Neural cell (in vitro differentiated cells): ENCODE data around the gene GNG2. TPM values are rescaled to one million over a fixed set of nuclear protein-coding genes. Genes with fewer than 3 reads are reported as not detected.

ENCODE experiments used
- H2AFZ ChIP-seq: fragments of 200-600, 300-800 bp; sonication (generic), shearing (Covaris generic); 2 replicates; pipeline ENCODE4 v1.6.0; 2014; ENCODE audit warnings: low read depth, mild to moderate bottlenecking, antibody characterized with exemption, low read length, moderate library complexity
- H3F3A ChIP-seq: fragments of 200-600 bp; shearing (Covaris generic); 2 replicates; pipeline ENCODE4 v1.6.1; 2016; ENCODE audit warnings: mild to moderate bottlenecking, moderate library complexity, mixed read lengths, antibody characterized with exemption, low read length; ENCODE audit not compliant: insufficient read depth, poor library complexity, severe bottlenecking
- H3K27ac ChIP-seq: fragments of 200-600, 300-800 bp; sonication (generic), shearing (Covaris generic); 2 replicates; pipeline ENCODE4 v1.5.1; 2014; ENCODE audit warnings: mild to moderate bottlenecking, low read length, moderate library complexity
- H3K27me3 ChIP-seq: fragments of 300-800, 200-600 bp; sonication (generic), shearing (Covaris generic); 2 replicates; pipeline ENCODE4 v1.6.0; 2014; ENCODE audit warnings: mild to moderate bottlenecking, low read depth, low read length, moderate library complexity; ENCODE audit not compliant: insufficient read depth
- H3K36me3 ChIP-seq: fragments of 300-800, 200-600 bp; sonication (generic), shearing (Covaris generic); 2 replicates; pipeline ENCODE4 v1.5.1; 2014; ENCODE audit warnings: mild to moderate bottlenecking, antibody characterized with exemption, low read length, moderate library complexity; ENCODE audit not compliant: insufficient read depth
- H3K4me2 ChIP-seq: fragments of 300-800, 200-600 bp; sonication (generic), shearing (Covaris generic); 2 replicates; pipeline ENCODE4 v1.6.0; 2014; ENCODE audit warnings: mild to moderate bottlenecking, low read length
- H3K4me3 ChIP-seq: fragments of 300-800, 200-600 bp; sonication (generic), shearing (Covaris generic); 2 replicates; pipeline ENCODE4 v1.5.1; 2014; ENCODE audit warnings: mild to moderate bottlenecking, low read length, moderate library complexity
- H3K79me2 ChIP-seq: fragments of 200-600 bp; shearing (Covaris generic); replicated peaks from 2 replicates; pipeline ENCODE4 v1.6.0; 2014; ENCODE audit warnings: mild to moderate bottlenecking, low read length, moderate library complexity; ENCODE audit not compliant: insufficient read depth
- H3K9ac ChIP-seq: fragments of 300-800, 200-600 bp; sonication (generic), shearing (Covaris generic); 2 replicates; pipeline ENCODE4 v1.6.1; 2016; ENCODE audit warnings: mild to moderate bottlenecking, low read length, mixed read lengths
- H3K9me2 ChIP-seq: fragments of 200-600 bp; shearing (Covaris generic); 2 replicates; pipeline ENCODE4 v1.6.1; 2016; ENCODE audit warnings: mild to moderate bottlenecking, low read length, mixed read lengths; ENCODE audit not compliant: insufficient read depth
- H3K9me3 ChIP-seq: fragments of 200-600, 300-800 bp; sonication (generic), shearing (Covaris generic); 2 replicates; pipeline ENCODE4 v1.6.1; 2016; ENCODE audit warnings: mild to moderate bottlenecking, mixed run types, low read length, moderate library complexity, mixed read lengths
- H4K20me1 ChIP-seq: fragments of 200-600 bp; shearing (Covaris generic); 2 replicates; pipeline ENCODE4 v1.6.1; 2016; ENCODE audit warnings: mild to moderate bottlenecking, mixed run types; ENCODE audit not compliant: insufficient read depth
- EP300 ChIP-seq: fragments of 450-650 bp; conservative IDR thresholded peaks from 2 replicates; pipeline ENCODE4 v1.6.1; 2014; ENCODE audit warnings: antibody characterized with exemption, mild to moderate bottlenecking, moderate library complexity; ENCODE audit not compliant: poor library complexity, severe bottlenecking
- EZH2 ChIP-seq: fragments of 200-600, 300-800 bp; shearing (Covaris generic), sonication (generic); IDR thresholded peaks from 2 replicates; pipeline ENCODE4 v1.6.1; 2014; ENCODE audit warnings: antibody characterized with exemption, low read length, borderline replicate concordance, mild to moderate bottlenecking; ENCODE audit not compliant: insufficient read depth, poor library complexity, severe bottlenecking
- MXI1 ChIP-seq: fragments of 450-650 bp; conservative IDR thresholded peaks from 2 replicates; pipeline ENCODE4 v1.6.1; 2014; ENCODE audit warnings: antibody characterized with exemption, mild to moderate bottlenecking; ENCODE audit not compliant: poor library complexity, severe bottlenecking
- POLR2AphosphoS5 ChIP-seq: IDR thresholded peaks from 2 replicates; pipeline ENCODE4 v1.6.1; 2012
- RAD21 ChIP-seq: fragments of 450-650 bp; conservative IDR thresholded peaks from 2 replicates; pipeline ENCODE4 v1.6.1; 2014; ENCODE audit warnings: antibody characterized with exemption, mild to moderate bottlenecking, moderate library complexity
- SMC3 ChIP-seq: fragments of 450-650 bp; conservative IDR thresholded peaks from 2 replicates; pipeline ENCODE4 v1.6.1; 2014; ENCODE audit warnings: antibody characterized with exemption, mild to moderate bottlenecking, moderate library complexity; ENCODE audit not compliant: poor library complexity
- TAF1 ChIP-seq: IDR thresholded peaks from 2 replicates; pipeline ENCODE4 v1.6.1; 2012; ENCODE audit warnings: low read depth
- polyA plus RNA-seq: library from polyadenylated mRNA; depleted of rRNA; stranded (reverse); fragments of >200 nt; gene quantifications from 2 replicates; pipeline ENCODE4 v1.2.3, GENCODE V29; 2014
- TF ChIP-seq, protein P1 (sequence below): IDR thresholded peaks from 2 replicates; pipeline ENCODE4 v1.6.1; 2012; ENCODE audit warnings: borderline replicate concordance
- TF ChIP-seq, protein P2 (sequence below): fragments of 450-650 bp; IDR thresholded peaks from 2 replicates; pipeline ENCODE4 v1.5.1; 2014; ENCODE audit warnings: antibody characterized with exemption, mild to moderate bottlenecking, moderate library complexity; ENCODE audit not compliant: poor library complexity, severe bottlenecking

GNG2 gene
- polyA plus RNA-seq, 1 donor from 2014 or later: 515 TPM

DNA sequence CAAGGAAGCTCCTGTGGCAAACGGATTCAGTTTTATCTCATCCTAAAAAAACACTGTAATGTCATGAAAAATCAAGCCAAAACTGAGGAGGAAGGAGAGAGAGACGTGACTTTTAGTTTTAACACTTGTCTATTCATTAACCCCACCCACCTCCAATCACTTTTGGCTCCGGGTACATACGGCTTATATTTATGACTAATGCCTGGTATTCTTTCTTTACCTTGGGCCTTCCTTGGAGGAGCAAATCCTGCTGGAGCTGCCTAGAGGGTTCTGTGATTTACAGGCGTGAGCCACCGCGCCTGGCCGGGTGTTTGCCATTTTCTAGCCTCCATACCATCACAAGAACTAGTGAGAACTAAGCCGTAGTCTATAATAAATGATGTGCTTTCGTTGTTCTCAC, 68.2 kb downstream of the GNG2 start:
- H3K9me2 ChIP-seq: no peaks in the 10 kb centered on the region
- no peaks in the 10 kb centered on the region for H3K36me3 ChIP-seq
- peaks cover 4% of the 10 kb centered on the region for H3F3A ChIP-seq
- H3K4me2 ChIP-seq: no peak overlapping the region
- H3K27me3 ChIP-seq: no peaks in the 10 kb centered on the region
- peaks cover 6% of the 10 kb centered on the region for H3K79me2 ChIP-seq
- no peak overlapping the region for H3K4me3 ChIP-seq
- H2AFZ ChIP-seq: no peak overlapping the region
- no peak overlapping the region for H3K9ac ChIP-seq
- no peak overlapping the region for H3K27ac ChIP-seq
- H4K20me1 ChIP-seq: no peaks in the 10 kb centered on the region
- TF ChIP-seq POLR2AphosphoS5 (no peak), SMC3 (no peak), RAD21 (no peak), EP300 (no peak), EZH2 (no peak), MXI1 (no peak), TAF1 (no peak)
- TF ChIP-seq, protein P1, sequence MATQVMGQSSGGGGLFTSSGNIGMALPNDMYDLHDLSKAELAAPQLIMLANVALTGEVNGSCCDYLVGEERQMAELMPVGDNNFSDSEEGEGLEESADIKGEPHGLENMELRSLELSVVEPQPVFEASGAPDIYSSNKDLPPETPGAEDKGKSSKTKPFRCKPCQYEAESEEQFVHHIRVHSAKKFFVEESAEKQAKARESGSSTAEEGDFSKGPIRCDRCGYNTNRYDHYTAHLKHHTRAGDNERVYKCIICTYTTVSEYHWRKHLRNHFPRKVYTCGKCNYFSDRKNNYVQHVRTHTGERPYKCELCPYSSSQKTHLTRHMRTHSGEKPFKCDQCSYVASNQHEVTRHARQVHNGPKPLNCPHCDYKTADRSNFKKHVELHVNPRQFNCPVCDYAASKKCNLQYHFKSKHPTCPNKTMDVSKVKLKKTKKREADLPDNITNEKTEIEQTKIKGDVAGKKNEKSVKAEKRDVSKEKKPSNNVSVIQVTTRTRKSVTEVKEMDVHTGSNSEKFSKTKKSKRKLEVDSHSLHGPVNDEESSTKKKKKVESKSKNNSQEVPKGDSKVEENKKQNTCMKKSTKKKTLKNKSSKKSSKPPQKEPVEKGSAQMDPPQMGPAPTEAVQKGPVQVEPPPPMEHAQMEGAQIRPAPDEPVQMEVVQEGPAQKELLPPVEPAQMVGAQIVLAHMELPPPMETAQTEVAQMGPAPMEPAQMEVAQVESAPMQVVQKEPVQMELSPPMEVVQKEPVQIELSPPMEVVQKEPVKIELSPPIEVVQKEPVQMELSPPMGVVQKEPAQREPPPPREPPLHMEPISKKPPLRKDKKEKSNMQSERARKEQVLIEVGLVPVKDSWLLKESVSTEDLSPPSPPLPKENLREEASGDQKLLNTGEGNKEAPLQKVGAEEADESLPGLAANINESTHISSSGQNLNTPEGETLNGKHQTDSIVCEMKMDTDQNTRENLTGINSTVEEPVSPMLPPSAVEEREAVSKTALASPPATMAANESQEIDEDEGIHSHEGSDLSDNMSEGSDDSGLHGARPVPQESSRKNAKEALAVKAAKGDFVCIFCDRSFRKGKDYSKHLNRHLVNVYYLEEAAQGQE: no peak
- TF ChIP-seq, protein P2, sequence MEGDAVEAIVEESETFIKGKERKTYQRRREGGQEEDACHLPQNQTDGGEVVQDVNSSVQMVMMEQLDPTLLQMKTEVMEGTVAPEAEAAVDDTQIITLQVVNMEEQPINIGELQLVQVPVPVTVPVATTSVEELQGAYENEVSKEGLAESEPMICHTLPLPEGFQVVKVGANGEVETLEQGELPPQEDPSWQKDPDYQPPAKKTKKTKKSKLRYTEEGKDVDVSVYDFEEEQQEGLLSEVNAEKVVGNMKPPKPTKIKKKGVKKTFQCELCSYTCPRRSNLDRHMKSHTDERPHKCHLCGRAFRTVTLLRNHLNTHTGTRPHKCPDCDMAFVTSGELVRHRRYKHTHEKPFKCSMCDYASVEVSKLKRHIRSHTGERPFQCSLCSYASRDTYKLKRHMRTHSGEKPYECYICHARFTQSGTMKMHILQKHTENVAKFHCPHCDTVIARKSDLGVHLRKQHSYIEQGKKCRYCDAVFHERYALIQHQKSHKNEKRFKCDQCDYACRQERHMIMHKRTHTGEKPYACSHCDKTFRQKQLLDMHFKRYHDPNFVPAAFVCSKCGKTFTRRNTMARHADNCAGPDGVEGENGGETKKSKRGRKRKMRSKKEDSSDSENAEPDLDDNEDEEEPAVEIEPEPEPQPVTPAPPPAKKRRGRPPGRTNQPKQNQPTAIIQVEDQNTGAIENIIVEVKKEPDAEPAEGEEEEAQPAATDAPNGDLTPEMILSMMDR: no peak
- no peaks in the 10 kb centered on the region for H3K9me3 ChIP-seq

DNA sequence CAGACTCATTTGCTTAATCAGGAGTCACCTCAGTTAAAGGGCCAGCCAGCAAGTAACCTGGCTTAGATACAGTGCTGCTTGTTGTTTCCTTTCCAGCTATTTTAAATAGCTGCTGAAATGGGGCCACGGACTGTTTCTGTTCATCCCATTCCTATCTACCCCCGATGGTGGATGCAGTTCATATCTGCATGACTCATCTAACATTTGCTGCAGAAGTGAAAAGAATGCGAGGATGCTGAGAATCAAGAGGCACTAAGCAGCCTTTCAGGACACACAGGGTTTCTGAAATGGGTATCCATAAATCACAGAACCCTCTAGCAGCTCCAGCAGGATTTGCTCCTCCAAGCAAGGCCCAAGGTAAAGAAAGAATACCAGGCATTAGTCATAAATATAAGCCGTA, 68.8 kb downstream of the GNG2 start:
- TF ChIP-seq, protein P2: no peak
- TF ChIP-seq EP300 (no peak), POLR2AphosphoS5 (no peak), SMC3 (no peak), TAF1 (no peak), RAD21 (no peak), EZH2 (no peak), MXI1 (no peak)
- TF ChIP-seq, protein P1: no peak
- no peaks in the 10 kb centered on the region for H3K9me2 ChIP-seq
- peaks cover 1% of the 10 kb centered on the region for H3F3A ChIP-seq
- no peak overlapping the region for H3K9ac ChIP-seq
- no peaks in the 10 kb centered on the region for H3K27me3 ChIP-seq
- no peak overlapping the region for H3K4me2 ChIP-seq
- no peaks in the 10 kb centered on the region for H3K9me3 ChIP-seq
- H3K79me2 ChIP-seq: peaks cover 3% of the 10 kb centered on the region
- H3K4me3 ChIP-seq: no peak overlapping the region
- no peaks in the 10 kb centered on the region for H4K20me1 ChIP-seq
- no peaks in the 10 kb centered on the region for H3K36me3 ChIP-seq
- H3K27ac ChIP-seq: no peak overlapping the region
- H2AFZ ChIP-seq: no peak overlapping the region
